ENCODE measurements around the gene AKT1S1. TPM values are rescaled to one million over a fixed set of nuclear protein-coding genes. Genes with fewer than 3 reads are reported as not detected.

AKT1S1 gene
- total and polyA plus RNA-seq, 2 donors (not counting 3 experiments of a cell fraction or from before 2014, with no cell fraction given) = 64.2 to 68.3 TPM

- no peak overlapping the region for H3K4me3 ChIP-seq (replicated peaks in 1 of 3; ENCODE audit: insufficient read depth in 1 of 3, low read depth in 1 of 3, low read length in 3 of 3)
- H3K27ac ChIP-seq (ENCODE audit: insufficient read depth, low read depth, low read length) = no peak overlapping the region
- H2AFZ ChIP-seq (ENCODE audit: low read depth, low read length) = no peak overlapping the region
- H3K27me3 ChIP-seq (ENCODE audit: control insufficient read depth in 2 of 2, insufficient read depth in 2 of 2, low read length in 2 of 2) = no peaks in the 10 kb centered on the region
- peak; percentile 69 for FAIRE-seq
- H4K20me1 ChIP-seq (replicated peaks; ENCODE audit: control insufficient read depth, extremely low read depth, insufficient read depth, low read length) = no peaks in the 10 kb centered on the region
- peaks cover 13% of the 10 kb centered on the region for H3K79me2 ChIP-seq (ENCODE audit: control insufficient read depth, insufficient read depth, low read length)
- H3K9me1 ChIP-seq (replicated peaks; ENCODE audit: control insufficient read depth, extremely low read depth, insufficient read depth, low read length) = no peaks in the 10 kb centered on the region
- intact Hi-C loops (cut with micrococcal nuclease) (no loop called here), dilution Hi-C loops (cut with MboI; ENCODE audit: extremely low pct_ligation_motif_present, low sequenced_read_pairs) (no loop called here)
- POLR2A ChIA-PET = interaction anchor here (0.8 kb wide), 1 partner anchor 18 kb away, joined by 3 read pairs; the partner anchor contains the start of gene NUP62
- H3K9ac ChIP-seq (replicated peaks; ENCODE audit: extremely low read depth, insufficient read depth, low read length) = no peak overlapping the region
- CTCF ChIA-PET = interaction anchor here (0.9 to 1.3 kb wide), 3 partner anchors 8 to 17 kb away, joined by 3 to 4 read pairs (median 4); partner anchors contain the start of genes ATF5 and IL4I1
- H3K4me1 ChIP-seq (ENCODE audit: control insufficient read depth, extremely low read depth, insufficient read depth, low read length) = no peaks in the 10 kb centered on the region
- peaks cover 12 to 31% of the 10 kb centered on the region in 2 experiments for H3K36me3 ChIP-seq (ENCODE audit: control insufficient read depth in 2 of 2, extremely low read depth in 1 of 2, insufficient read depth in 2 of 2, low read length in 2 of 2)
- peak; percentile 41 for DNase-seq (ENCODE audit: low read depth, low spot score)
- no peak overlapping the region for H3K4me2 ChIP-seq (ENCODE audit: insufficient read depth, low read length)
- TF ChIP-seq FOS (IDR thresholded peaks at IDR 0.05; ENCODE audit: borderline replicate concordance, insufficient read depth, low read length) (no peak), POLR2AphosphoS5 (IDR thresholded peaks at IDR 0.05; ENCODE audit: insufficient read depth, low read depth, low read length) (peak; percentile 11), JUN (IDR thresholded peaks at IDR 0.05; ENCODE audit: borderline replicate concordance, insufficient read depth, insufficient read length, low read depth) (no peak)
- no peaks in the 10 kb centered on the region for H3K9me3 ChIP-seq (replicated peaks; ENCODE audit: control insufficient read depth, insufficient read depth, low read length)
- BruUV-seq (replicated peaks) = no TSS peak
These were observed 34.4 kb upstream of the AKT1S1 start for GRCh38 chr19:49911381-49912145.

GRCh38 chr19:49910179-49910578, 33.0 kb upstream of the AKT1S1 start:
- dilution Hi-C loops (cut with MboI; ENCODE audit: extremely low pct_ligation_motif_present, low sequenced_read_pairs) = no loop called here
- FAIRE-seq (no peak), DNase-seq (ENCODE audit: low read depth, low spot score) (no peak)
- no peak overlapping the region for H3K27ac ChIP-seq (ENCODE audit: insufficient read depth, low read depth, low read length)
- H3K27me3 ChIP-seq (ENCODE audit: control insufficient read depth in 2 of 2, insufficient read depth in 2 of 2, low read length in 2 of 2) = no peaks in the 10 kb centered on the region
- no peaks in the 10 kb centered on the region for H3K9me3 ChIP-seq (replicated peaks; ENCODE audit: control insufficient read depth, insufficient read depth, low read length)
- peaks cover 8 to 30% of the 10 kb centered on the region in 2 experiments for H3K36me3 ChIP-seq (ENCODE audit: control insufficient read depth in 2 of 2, extremely low read depth in 1 of 2, insufficient read depth in 2 of 2, low read length in 2 of 2)
- ChIA-PET CTCF (no interaction called here), POLR2A (no interaction called here)
- intact Hi-C loops (cut with micrococcal nuclease) = no loop called here
- no peak overlapping the region for H2AFZ ChIP-seq (ENCODE audit: low read depth, low read length)
- H3K4me3 ChIP-seq (replicated peaks in 1 of 3; ENCODE audit: insufficient read depth in 1 of 3, low read depth in 1 of 3, low read length in 3 of 3) = no peak overlapping the region
- peaks cover 6% of the 10 kb centered on the region for H3K79me2 ChIP-seq (ENCODE audit: control insufficient read depth, insufficient read depth, low read length)
- H3K9me1 ChIP-seq (replicated peaks; ENCODE audit: control insufficient read depth, extremely low read depth, insufficient read depth, low read length) = no peaks in the 10 kb centered on the region
- H3K9ac ChIP-seq (replicated peaks; ENCODE audit: extremely low read depth, insufficient read depth, low read length) = no peak overlapping the region
- TF ChIP-seq FOS (IDR thresholded peaks at IDR 0.05; ENCODE audit: borderline replicate concordance, insufficient read depth, low read length) (no peak), POLR2A (IDR thresholded peaks at IDR 0.05; ENCODE audit: low read depth, low read length) (no peak), GATA2 (IDR thresholded peaks at IDR 0.05; ENCODE audit: insufficient read depth, insufficient read length, low read depth, low read length) (no peak), MAX (IDR thresholded peaks at IDR 0.05; ENCODE audit: insufficient read depth, insufficient read length) (no peak), EZH2 (IDR thresholded peaks at IDR 0.05; ENCODE audit: borderline replicate concordance, low read depth, low read length, severe bottlenecking) (no peak), POLR2AphosphoS5 (IDR thresholded peaks at IDR 0.05; ENCODE audit: insufficient read depth, low read depth, low read length) (no peak), MYC (IDR thresholded peaks at IDR 0.05; ENCODE audit: low read depth, low read length) (no peak), CTCF (IDR thresholded peaks at IDR 0.05; ENCODE audit: extremely low read depth in 1 of 2, insufficient read depth in 1 of 2, low read depth in 1 of 2, low read length in 2 of 2) (no peak), JUN (IDR thresholded peaks at IDR 0.05; ENCODE audit: borderline replicate concordance, insufficient read depth, insufficient read length, low read depth) (no peak)
- BruUV-seq (replicated peaks) = no TSS peak
- no peak overlapping the region for H3K4me2 ChIP-seq (ENCODE audit: insufficient read depth, low read length)
- H4K20me1 ChIP-seq (replicated peaks; ENCODE audit: control insufficient read depth, extremely low read depth, insufficient read depth, low read length) = no peaks in the 10 kb centered on the region
- H3K4me1 ChIP-seq (ENCODE audit: control insufficient read depth, extremely low read depth, insufficient read depth, low read length) = no peaks in the 10 kb centered on the region

Data from endothelial cell of umbilical vein (primary cell).